ENCODE data around the gene ZNF224. TPM values are rescaled to one million over a fixed set of nuclear protein-coding genes. Genes with fewer than 3 reads are reported as not detected.
A peak's percentile ranks its signal among the peaks of the same experiment; 100 is the strongest.

The ZNF224 gene
- total and polyA plus RNA-seq, 2 of the 13 experiments (the other 11 are each of a cell fraction or from before 2014, with no cell fraction given): 13.0 to 16.1 TPM

GRCh38 chr19:44141191-44142058 is 47.3 kb downstream of the ZNF224 start, which contains the start of gene ZNF234 (continued):
- TF ChIP-seq NFAT5 (CRISPR knock-in tag; IDR thresholded peaks at IDR 0.05) (no peak), ZNF644 (CRISPR knock-in tag; IDR thresholded peaks at IDR 0.05; ENCODE audit: low read depth) (no peak), KAT7 (CRISPR knock-in tag; IDR thresholded peaks at IDR 0.05; ENCODE audit: borderline replicate concordance) (peak; percentile 59; the same call in 1 of the 2 replicates), ZBTB20 (CRISPR knock-in tag; IDR thresholded peaks at IDR 0.05; ENCODE audit: borderline replicate concordance, low read depth) (peak; percentile 63; the same call in 1 of the 2 replicates), SP5 (CRISPR knock-in tag; IDR thresholded peaks at IDR 0.05; ENCODE audit: borderline replicate concordance, low read depth) (no peak), RBM39 (IDR thresholded peaks at IDR 0.05; ENCODE audit: low read depth, low read length, poor library complexity, severe bottlenecking) (peak; percentile 76), ZNF777 (CRISPR knock-in tag; IDR thresholded peaks at IDR 0.05) (peak; percentile 48; the same call in 1 of the 2 replicates), KMT2B (CRISPR knock-in tag; IDR thresholded peaks at IDR 0.05) (peak; percentile 71), ZNF484 (CRISPR knock-in tag; IDR thresholded peaks at IDR 0.05; ENCODE audit: borderline replicate concordance, low read depth) (no peak), KLF12 (CRISPR knock-in tag; IDR thresholded peaks at IDR 0.05; ENCODE audit: borderline replicate concordance) (0 out of 2 replicates have a peak, but pooled peaks have one; percentile 26), KDM1A (CRISPR knock-in tag; IDR thresholded peaks at IDR 0.05) (peak; percentile 93), THAP11 (CRISPR knock-in tag; IDR thresholded peaks at IDR 0.05) (peak; percentile 99), ZNF383 (CRISPR knock-in tag; IDR thresholded peaks at IDR 0.05; ENCODE audit: borderline replicate concordance) (no peak), ZNF691 (CRISPR knock-in tag; IDR thresholded peaks at IDR 0.05; ENCODE audit: borderline replicate concordance, low read depth) (no peak), FOSL2 (CRISPR knock-in tag; IDR thresholded peaks at IDR 0.05) (peak; percentile 24; the same call in 1 of the 2 replicates), PLRG1 (conservative IDR thresholded peaks at IDR 0.05) (no peak), HNF4A (CRISPR knock-in tag; IDR thresholded peaks at IDR 0.05) (peak; percentile 68), MEIS1 (CRISPR knock-in tag; IDR thresholded peaks at IDR 0.05; ENCODE audit: borderline replicate concordance) (no peak), ZNF562 (CRISPR knock-in tag; IDR thresholded peaks at IDR 0.05; ENCODE audit: borderline replicate concordance) (no peak), MEF2D (CRISPR knock-in tag; IDR thresholded peaks at IDR 0.05) (peak; percentile 58; the same call in 1 of the 2 replicates), ZMYM3 (CRISPR knock-in tag; IDR thresholded peaks at IDR 0.05) (peak; percentile 97), ZNF264 (CRISPR knock-in tag; IDR thresholded peaks at IDR 0.05) (no peak), ZBTB14 (CRISPR knock-in tag; IDR thresholded peaks at IDR 0.05) (no peak)

All from HepG2 (cell line).